H9 (cell line): Measurements from ENCODE around the gene MTA1. TPM values are rescaled to one million over a fixed set of nuclear protein-coding genes. Genes with fewer than 3 reads are reported as not detected.

ENCODE experiments used
- DNase-seq: peaks from one replicate; pipeline ENCODE4 v3.0.0-alpha.2; 2017
- H2AFZ ChIP-seq: one replicate; pipeline ENCODE4 v1.6.1; 2013; ENCODE audit warnings: mild to moderate bottlenecking, low read length, control low read depth, moderate library complexity
- H2AK5ac ChIP-seq: 2 replicates; pipeline ENCODE4 v1.6.1; 2013; ENCODE audit warnings: low read length, control low read depth, mixed read lengths; ENCODE audit not compliant: insufficient read length
- H2BK120ac ChIP-seq: one replicate; pipeline ENCODE4 v1.6.1; 2013; ENCODE audit warnings: low read depth, mild to moderate bottlenecking, low read length, control low read depth, inconsistent platforms; ENCODE audit not compliant: poor library complexity, severe bottlenecking
- H2BK12ac ChIP-seq: 2 replicates; pipeline ENCODE4 v1.6.1; 2013; ENCODE audit warnings: low read length, control low read depth, mixed read lengths, low read depth; ENCODE audit not compliant: insufficient read length
- H2BK15ac ChIP-seq: 2 replicates; pipeline ENCODE4 v1.6.1; 2013; ENCODE audit warnings: low read depth, low read length, control low read depth
- H2BK20ac ChIP-seq: one replicate; pipeline ENCODE4 v1.6.1; 2013; ENCODE audit warnings: low read depth, mild to moderate bottlenecking, low read length, control low read depth, inconsistent platforms; ENCODE audit not compliant: poor library complexity, severe bottlenecking
- H2BK5ac ChIP-seq: 2 replicates; pipeline ENCODE4 v1.6.1; 2013; ENCODE audit warnings: low read length, control low read depth, mixed read lengths; ENCODE audit not compliant: insufficient read length
- H3K14ac ChIP-seq: 2 replicates; pipeline ENCODE4 v1.6.1; 2013; ENCODE audit warnings: low read length, control low read depth; ENCODE audit not compliant: insufficient read depth
- H3K18ac ChIP-seq: 2 replicates; pipeline ENCODE4 v1.6.1; 2013; ENCODE audit warnings: low read depth, mild to moderate bottlenecking, mixed read lengths, low read length, control low read depth; ENCODE audit not compliant: insufficient read length
- H3K23ac ChIP-seq: 2 replicates; pipeline ENCODE4 v1.6.1; 2013; ENCODE audit warnings: low read length, control low read depth, mixed read lengths, low read depth; ENCODE audit not compliant: insufficient read length
- H3K23me2 ChIP-seq: 2 replicates; pipeline ENCODE4 v1.6.1; 2013; ENCODE audit warnings: low read depth, mild to moderate bottlenecking, mixed read lengths, low read length, control low read depth; ENCODE audit not compliant: insufficient read length, poor library complexity, severe bottlenecking
- H3K27ac ChIP-seq: 2 replicates; pipeline ENCODE4 v1.5.1; 2013; ENCODE audit warnings: low read length, control low read depth, mixed read lengths, low read depth; ENCODE audit not compliant: insufficient read length
- H3K27me3 ChIP-seq: 2 replicates; pipeline ENCODE4 v1.6.1; 2013; ENCODE audit warnings: low read length, control low read depth, inconsistent platforms; ENCODE audit not compliant: insufficient read depth
- H3K4ac ChIP-seq: 2 replicates; pipeline ENCODE4 v1.6.1; 2013; ENCODE audit warnings: low read depth, mild to moderate bottlenecking, control low read depth, inconsistent platforms, low read length, moderate library complexity
- H3K4me1 ChIP-seq: 2 replicates; pipeline ENCODE4 v1.6.1; 2013; ENCODE audit warnings: low read length, control low read depth, inconsistent platforms; ENCODE audit not compliant: insufficient read depth
- H3K4me2 ChIP-seq: 2 replicates; pipeline ENCODE4 v1.6.1; 2013; ENCODE audit warnings: low read length, control low read depth, mixed read lengths; ENCODE audit not compliant: insufficient read length, insufficient read depth
- H3K56ac ChIP-seq: 2 replicates; pipeline ENCODE4 v1.6.1; 2013; ENCODE audit warnings: low read depth, mild to moderate bottlenecking, mixed read lengths, low read length, control low read depth; ENCODE audit not compliant: insufficient read length
- H3K79me1 ChIP-seq: 2 replicates; pipeline ENCODE4 v1.6.1; 2013; ENCODE audit warnings: low read depth, mild to moderate bottlenecking, moderate library complexity, low read length, control low read depth, inconsistent platforms; ENCODE audit not compliant: insufficient read depth, poor library complexity, severe bottlenecking
- H3K79me2 ChIP-seq: 2 replicates; pipeline ENCODE4 v1.6.1; 2013; ENCODE audit warnings: low read length, control low read depth, inconsistent platforms; ENCODE audit not compliant: insufficient read depth
- H3K9ac ChIP-seq: 2 replicates; pipeline ENCODE4 v1.6.1; 2013; ENCODE audit warnings: low read length, control low read depth, mixed read lengths; ENCODE audit not compliant: insufficient read length; ENCODE audit errors: extremely low read depth
- H3K9me3 ChIP-seq: one replicate; pipeline ENCODE4 v1.6.1; 2013; ENCODE audit warnings: low read depth, low read length, inconsistent platforms; ENCODE audit not compliant: control insufficient read depth
- H3T11ph ChIP-seq: one replicate; pipeline ENCODE4 v1.6.1; 2013; ENCODE audit warnings: mild to moderate bottlenecking, low read length, control low read depth, inconsistent platforms
- H4K20me1 ChIP-seq: one replicate; pipeline ENCODE4 v1.6.1; 2013; ENCODE audit not compliant: control insufficient read depth, insufficient read length, insufficient read depth
- H4K5ac ChIP-seq: 2 replicates; pipeline ENCODE4 v1.6.1; 2013; ENCODE audit warnings: low read depth, mild to moderate bottlenecking, mixed read lengths, low read length, control low read depth; ENCODE audit not compliant: insufficient read length
- H4K8ac ChIP-seq: replicated peaks from 2 replicates; pipeline ENCODE4 v1.6.1; 2013; ENCODE audit warnings: low read length, control low read depth, mixed read lengths, low read depth; ENCODE audit not compliant: insufficient read length
- H4K91ac ChIP-seq: 2 replicates; pipeline ENCODE4 v1.6.1; 2013; ENCODE audit warnings: low read depth, mild to moderate bottlenecking, moderate library complexity, mixed read lengths, low read length, control low read depth; ENCODE audit not compliant: insufficient read length
- H3K27ac Mint-ChIP-seq, 3 experiments: 2 replicates in 2 of 3; 3 replicates in 1 of 3; pipeline ENCODE4 v1.8.0; 2020 to 2021; ENCODE audit warnings: mixed read lengths in 3 of 3, mild to moderate bottlenecking in 1 of 3, moderate library complexity in 1 of 3
- H3K27me3 Mint-ChIP-seq: 2 replicates; pipeline ENCODE4 v1.8.0; 2021; ENCODE audit warnings: low read depth, mild to moderate bottlenecking, moderate library complexity, mixed read lengths
- H3K36me3 Mint-ChIP-seq, 3 experiments: 2 replicates in 2 of 3; 3 replicates in 1 of 3; pipeline ENCODE4 v1.8.0; 2020 to 2021; ENCODE audit warnings: low read depth in 3 of 3, mixed read lengths in 3 of 3; ENCODE audit not compliant: insufficient read depth in 1 of 3
- H3K4me1 Mint-ChIP-seq, 2 experiments: 2 replicates each; pipeline ENCODE4 v1.8.0; 2020; ENCODE audit warnings: mixed read lengths in 2 of 2
- H3K4me3 Mint-ChIP-seq, 2 experiments: 2 replicates in 1 of 2; 3 replicates in 1 of 2; pipeline ENCODE4 v1.8.0; 2020 to 2021; ENCODE audit warnings: mild to moderate bottlenecking in 2 of 2, mixed read lengths in 2 of 2, moderate library complexity in 1 of 2
- H3K9me3 Mint-ChIP-seq, 2 experiments: 2 replicates in 1 of 2; 3 replicates in 1 of 2; pipeline ENCODE4 v1.8.0; 2020; ENCODE audit warnings: mild to moderate bottlenecking in 2 of 2, mixed read lengths in 2 of 2, moderate library complexity in 1 of 2
- CTCF ChIP-seq: fragments of 200-600 bp; sonication (generic); conservative IDR thresholded peaks from 3 replicates; pipeline ENCODE4 v1.8.0; 2021; ENCODE audit warnings: antibody characterized with exemption, mild to moderate bottlenecking
- WGBS: extraction: QIAGEN DNeasy Blood & Tissue Kit; methylation state at CpG from one replicate; pipeline ENCODE4 v1.1.7; 2013; ENCODE audit warnings: missing lambda C conversion rate, low lambda C conversion rate, mixed read lengths; ENCODE audit not compliant: insufficient read length; ENCODE audit errors: extremely low coverage; 5-methylcytosine and 5-hydroxymethylcytosine counted together
- total RNA-seq: library from RNA; stranded (reverse); gene quantifications from 2 replicates; pipeline ENCODE4 v1.2.1, GENCODE V29; 2021

The MTA1 gene
- total RNA-seq, 1 experiment from 2014 or later, result 230 TPM

GRCh38 chr14:105433161-105433605, 13.6 kb downstream of the MTA1 start:
- Histone ChIP-seq H3K79me1 (peaks cover 14% of the 10 kb centered on the region), H3K79me2 (peaks cover 34% of the 10 kb centered on the region; the same call in 1 of the 2 replicates), H3K27me3 (no peaks in the 10 kb centered on the region), H3K4ac (no peak overlapping the region), H4K8ac (no peak overlapping the region), H2BK20ac (no peak overlapping the region), H4K20me1 (no peaks in the 10 kb centered on the region), H3T11ph (no peak overlapping the region), H3K23ac (no peak overlapping the region), H2BK5ac (no peak overlapping the region), H2AK5ac (no peak overlapping the region), H3K4me2 (no peak overlapping the region), H3K9me3 (no peaks in the 10 kb centered on the region), H2BK15ac (no peak overlapping the region), H3K27ac (no peak overlapping the region), H3K4me1 (no peaks in the 10 kb centered on the region), H3K18ac (no peak overlapping the region), H3K56ac (no peak overlapping the region), H3K14ac (no peak overlapping the region), H4K5ac (no peak overlapping the region), H4K91ac (no peak overlapping the region), H2BK120ac (no peak overlapping the region), H3K9ac (no peak overlapping the region), H2BK12ac (no peak overlapping the region), H2AFZ (no peak overlapping the region), H3K23me2 (no peaks in the 10 kb centered on the region)
- peaks cover 16 to 36% (median 25%) of the 10 kb centered on the region in 3 experiments; a peak in 6 of 7 replicates for H3K36me3 Mint-ChIP-seq
- no peak overlapping the region for H3K4me3 Mint-ChIP-seq
- no peaks in the 10 kb centered on the region; the same call in 1 of the 2 replicates for H3K27me3 Mint-ChIP-seq
- WGBS, result no CpG with 5 or more reads among the region's 17 CpGs
- H3K9me3 Mint-ChIP-seq, result no peaks in the 10 kb centered on the region
- H3K27ac Mint-ChIP-seq, result peak overlapping the region; percentile 57 to 77 (median 61); a peak in 4 of 7 replicates
- TF ChIP-seq CTCF, result no peak
- H3K4me1 Mint-ChIP-seq, result peaks cover 13 to 14% of the 10 kb centered on the region in 2 experiments
- no peak for DNase-seq
